ENCODE results near the gene RABL2A.
A peak's percentile ranks its signal among the peaks of the same experiment; 100 is the strongest.
"Not testable (repeated sequence)": the region's sequence is repeated elsewhere in the genome, so short reads cannot be mapped to it uniquely, and the experiment has no call there.

RABL2A gene

GRCh38 chr2:113604085-113604477, 23.0 kb upstream of the RABL2A start:
- in situ Hi-C loops (cut with MboI; ENCODE audit: low pct_unique_long_range_greater_than_20kb, low sequenced_read_pairs), result not testable (repeated sequence)
- DNase-seq, result peak; percentile 97

- in situ Hi-C loops (cut with MboI; ENCODE audit: low pct_unique_long_range_greater_than_20kb, low sequenced_read_pairs), result not testable (repeated sequence)
Observed at GRCh38 chr2:113604661-113605060, 22.4 kb upstream of the RABL2A start.

GRCh38 chr2:113606036-113606435, 21.0 kb upstream of the RABL2A start:
- in situ Hi-C loops (cut with MboI; ENCODE audit: low pct_unique_long_range_greater_than_20kb, low sequenced_read_pairs), result not testable (repeated sequence)
- DNase-seq, result peak; percentile 5

More at GRCh38 chr2:113604661-113605060, 22.4 kb upstream of the RABL2A start:
- not testable (repeated sequence) for DNase-seq

GRCh38 chr2:113609822-113610221, 17.2 kb upstream of the RABL2A start:
- in situ Hi-C loops (cut with MboI; ENCODE audit: low pct_unique_long_range_greater_than_20kb, low sequenced_read_pairs); DNase-seq: not testable (repeated sequence)

GRCh38 chr2:113621002-113621401, 6.1 kb upstream of the RABL2A start:
- DNase-seq; in situ Hi-C loops (cut with MboI; ENCODE audit: low pct_unique_long_range_greater_than_20kb, low sequenced_read_pairs): not testable (repeated sequence)

GRCh38 chr2:113625906-113626305, 1.2 kb upstream of the RABL2A start:
- DNase-seq; in situ Hi-C loops (cut with MboI; ENCODE audit: low pct_unique_long_range_greater_than_20kb, low sequenced_read_pairs): not testable (repeated sequence)

GRCh38 chr2:113632849-113633345, 5.8 kb downstream of the RABL2A start:
- in situ Hi-C loops (cut with MboI; ENCODE audit: low pct_unique_long_range_greater_than_20kb, low sequenced_read_pairs); DNase-seq: not testable (repeated sequence)

GRCh38 chr2:113635358-113635757, 8.3 kb downstream of the RABL2A start:
- not testable (repeated sequence) for DNase-seq

GRCh38 chr2:113636226-113636625, 9.2 kb downstream of the RABL2A start:
- in situ Hi-C loops (cut with MboI; ENCODE audit: low pct_unique_long_range_greater_than_20kb, low sequenced_read_pairs); DNase-seq: not testable (repeated sequence)

More at GRCh38 chr2:113635358-113635757, 8.3 kb downstream of the RABL2A start:
- in situ Hi-C loops (cut with MboI; ENCODE audit: low pct_unique_long_range_greater_than_20kb, low sequenced_read_pairs), result not testable (repeated sequence)

- DNase-seq; in situ Hi-C loops (cut with MboI; ENCODE audit: low pct_unique_long_range_greater_than_20kb, low sequenced_read_pairs): not testable (repeated sequence)
Observed at GRCh38 chr2:113638084-113638483, 11.0 kb downstream of the RABL2A start.

GRCh38 chr2:113646217-113646616, 19.2 kb downstream of the RABL2A start:
- in situ Hi-C loops (cut with MboI; ENCODE audit: low pct_unique_long_range_greater_than_20kb, low sequenced_read_pairs); DNase-seq: not testable (repeated sequence)

GRCh38 chr2:113650834-113651815, 24.1 kb downstream of the RABL2A start:
- in situ Hi-C loops (cut with MboI; ENCODE audit: low pct_unique_long_range_greater_than_20kb, low sequenced_read_pairs); DNase-seq: not testable (repeated sequence)

- DNase-seq; in situ Hi-C loops (cut with MboI; ENCODE audit: low pct_unique_long_range_greater_than_20kb, low sequenced_read_pairs): not testable (repeated sequence)
Observed at GRCh38 chr2:113652599-113652998, 25.5 kb downstream of the RABL2A start.

- in situ Hi-C loops (cut with MboI; ENCODE audit: low pct_unique_long_range_greater_than_20kb, low sequenced_read_pairs); DNase-seq: not testable (repeated sequence)
Observed at GRCh38 chr2:113656031-113656624, 29.1 kb downstream of the RABL2A start.

- DNase-seq; in situ Hi-C loops (cut with MboI; ENCODE audit: low pct_unique_long_range_greater_than_20kb, low sequenced_read_pairs): not testable (repeated sequence)
Observed at GRCh38 chr2:113657735-113658134, 30.7 kb downstream of the RABL2A start.

GRCh38 chr2:113663285-113664060, 36.4 kb downstream of the RABL2A start:
- in situ Hi-C loops (cut with MboI; ENCODE audit: low pct_unique_long_range_greater_than_20kb, low sequenced_read_pairs), result not testable (repeated sequence)

GRCh38 chr2:113664761-113665533, 37.9 kb downstream of the RABL2A start:
- in situ Hi-C loops (cut with MboI; ENCODE audit: low pct_unique_long_range_greater_than_20kb, low sequenced_read_pairs); DNase-seq: not testable (repeated sequence)

More at GRCh38 chr2:113663285-113664060, 36.4 kb downstream of the RABL2A start:
- DNase-seq, result not testable (repeated sequence)

- DNase-seq; in situ Hi-C loops (cut with MboI; ENCODE audit: low pct_unique_long_range_greater_than_20kb, low sequenced_read_pairs): not testable (repeated sequence)
Observed at GRCh38 chr2:113669013-113669412, 41.9 kb downstream of the RABL2A start.

All from KBM-7 (cell line).